Uterus (tissue), 2 donors: ENCODE measurements around the gene SMARCC2.

ENCODE experiments used
- CTCF ChIP-seq, 4 experiments: fragments of 200-600 bp in 2 of 4; fragments of 450-650 bp in 2 of 4; sonication (generic) in 2 of 4; IDR thresholded peaks; one replicate each; pipeline ENCODE4 v1.5.1; 2016 to 2019; ENCODE audit warnings: antibody characterized with exemption in 4 of 4, mild to moderate bottlenecking in 2 of 4, moderate library complexity in 1 of 4
- POLR2A ChIP-seq, 2 donors: fragments of 450-650 bp; IDR thresholded peaks; one replicate each; pipeline ENCODE4 v1.6.1; 2016; ENCODE audit warnings: antibody characterized with exemption in 2 of 2, mild to moderate bottlenecking in 1 of 2, moderate library complexity in 1 of 2

GRCh38 chr12:56161690-56162351 is 27.5 kb downstream of the SMARCC2 start:
- TF ChIP-seq CTCF (IDR thresholded peaks at IDR 0.05): no peak
- TF ChIP-seq POLR2A (IDR thresholded peaks at IDR 0.05): no peak
